Liver (tissue), 3 donors: ENCODE measurements around the gene NMB.

ENCODE experiments used
- JUND ChIP-seq, 2 donors: IDR thresholded peaks; 2 replicates each; pipeline ENCODE4 v1.6.1; 2016; ENCODE audit warnings: antibody characterized with exemption in 2 of 2
- YY1 ChIP-seq: IDR thresholded peaks from 2 replicates; pipeline ENCODE4 v1.6.1; 2016; ENCODE audit warnings: antibody characterized with exemption, mild to moderate bottlenecking
- TF ChIP-seq, protein P1 (sequence below): fragments of 150-350 bp; IDR thresholded peaks from 2 replicates; pipeline ENCODE4 v1.5.1; 2017; ENCODE audit warnings: improper control_type of control experiment, low read depth, low read length; ENCODE audit not compliant: missing input control
- TF ChIP-seq, protein P2 (sequence below): IDR thresholded peaks from 2 replicates; pipeline ENCODE4 v1.6.1; 2016; ENCODE audit warnings: antibody characterized with exemption, mild to moderate bottlenecking
- TF ChIP-seq, protein P3 (sequence below): IDR thresholded peaks from 2 replicates; pipeline ENCODE4 v1.6.1; 2016; ENCODE audit warnings: antibody characterized with exemption
- donor health status: healthy.
- donor health status: healthy.

DNA sequence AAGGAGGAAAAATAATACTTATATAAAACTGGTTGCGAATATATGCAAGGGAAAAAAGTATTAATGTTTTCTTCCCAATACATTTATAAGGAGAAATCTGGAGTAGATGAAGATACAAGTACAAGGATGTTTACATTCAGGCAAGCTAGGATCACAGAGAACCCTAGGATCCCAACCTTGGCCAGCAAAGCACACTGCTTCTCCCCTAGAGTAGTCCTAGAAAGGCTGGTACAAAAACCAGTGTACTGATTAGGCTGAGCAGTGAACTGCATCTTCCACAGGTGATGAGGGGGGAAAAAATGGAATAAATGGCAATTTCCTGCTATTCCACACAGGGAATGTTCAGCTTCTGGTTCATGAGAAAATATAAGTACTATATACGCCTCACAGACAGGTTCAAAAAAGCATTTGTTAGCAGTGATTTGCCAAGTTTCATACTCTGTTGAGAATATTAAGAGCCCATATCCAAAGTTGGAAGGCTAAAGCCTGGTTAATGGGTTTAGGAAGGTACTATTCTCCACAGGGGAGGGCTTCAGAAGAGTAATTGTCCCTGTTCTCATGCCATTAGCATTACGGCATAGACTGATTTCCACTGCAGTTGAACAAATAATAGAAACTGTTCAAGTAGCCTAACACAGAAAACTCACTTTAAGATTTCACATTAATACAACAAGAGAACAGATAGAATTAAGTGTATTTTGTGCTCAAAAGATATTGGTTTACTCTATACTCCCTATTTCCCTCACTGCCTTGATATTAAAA is 10.4 kb upstream of the NMB start:
- TF ChIP-seq, protein P1, sequence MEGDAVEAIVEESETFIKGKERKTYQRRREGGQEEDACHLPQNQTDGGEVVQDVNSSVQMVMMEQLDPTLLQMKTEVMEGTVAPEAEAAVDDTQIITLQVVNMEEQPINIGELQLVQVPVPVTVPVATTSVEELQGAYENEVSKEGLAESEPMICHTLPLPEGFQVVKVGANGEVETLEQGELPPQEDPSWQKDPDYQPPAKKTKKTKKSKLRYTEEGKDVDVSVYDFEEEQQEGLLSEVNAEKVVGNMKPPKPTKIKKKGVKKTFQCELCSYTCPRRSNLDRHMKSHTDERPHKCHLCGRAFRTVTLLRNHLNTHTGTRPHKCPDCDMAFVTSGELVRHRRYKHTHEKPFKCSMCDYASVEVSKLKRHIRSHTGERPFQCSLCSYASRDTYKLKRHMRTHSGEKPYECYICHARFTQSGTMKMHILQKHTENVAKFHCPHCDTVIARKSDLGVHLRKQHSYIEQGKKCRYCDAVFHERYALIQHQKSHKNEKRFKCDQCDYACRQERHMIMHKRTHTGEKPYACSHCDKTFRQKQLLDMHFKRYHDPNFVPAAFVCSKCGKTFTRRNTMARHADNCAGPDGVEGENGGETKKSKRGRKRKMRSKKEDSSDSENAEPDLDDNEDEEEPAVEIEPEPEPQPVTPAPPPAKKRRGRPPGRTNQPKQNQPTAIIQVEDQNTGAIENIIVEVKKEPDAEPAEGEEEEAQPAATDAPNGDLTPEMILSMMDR, result no peak
- TF ChIP-seq JUND (IDR thresholded peaks at IDR 0.05) (no peak), YY1 (no peak)
- TF ChIP-seq, protein P2, sequence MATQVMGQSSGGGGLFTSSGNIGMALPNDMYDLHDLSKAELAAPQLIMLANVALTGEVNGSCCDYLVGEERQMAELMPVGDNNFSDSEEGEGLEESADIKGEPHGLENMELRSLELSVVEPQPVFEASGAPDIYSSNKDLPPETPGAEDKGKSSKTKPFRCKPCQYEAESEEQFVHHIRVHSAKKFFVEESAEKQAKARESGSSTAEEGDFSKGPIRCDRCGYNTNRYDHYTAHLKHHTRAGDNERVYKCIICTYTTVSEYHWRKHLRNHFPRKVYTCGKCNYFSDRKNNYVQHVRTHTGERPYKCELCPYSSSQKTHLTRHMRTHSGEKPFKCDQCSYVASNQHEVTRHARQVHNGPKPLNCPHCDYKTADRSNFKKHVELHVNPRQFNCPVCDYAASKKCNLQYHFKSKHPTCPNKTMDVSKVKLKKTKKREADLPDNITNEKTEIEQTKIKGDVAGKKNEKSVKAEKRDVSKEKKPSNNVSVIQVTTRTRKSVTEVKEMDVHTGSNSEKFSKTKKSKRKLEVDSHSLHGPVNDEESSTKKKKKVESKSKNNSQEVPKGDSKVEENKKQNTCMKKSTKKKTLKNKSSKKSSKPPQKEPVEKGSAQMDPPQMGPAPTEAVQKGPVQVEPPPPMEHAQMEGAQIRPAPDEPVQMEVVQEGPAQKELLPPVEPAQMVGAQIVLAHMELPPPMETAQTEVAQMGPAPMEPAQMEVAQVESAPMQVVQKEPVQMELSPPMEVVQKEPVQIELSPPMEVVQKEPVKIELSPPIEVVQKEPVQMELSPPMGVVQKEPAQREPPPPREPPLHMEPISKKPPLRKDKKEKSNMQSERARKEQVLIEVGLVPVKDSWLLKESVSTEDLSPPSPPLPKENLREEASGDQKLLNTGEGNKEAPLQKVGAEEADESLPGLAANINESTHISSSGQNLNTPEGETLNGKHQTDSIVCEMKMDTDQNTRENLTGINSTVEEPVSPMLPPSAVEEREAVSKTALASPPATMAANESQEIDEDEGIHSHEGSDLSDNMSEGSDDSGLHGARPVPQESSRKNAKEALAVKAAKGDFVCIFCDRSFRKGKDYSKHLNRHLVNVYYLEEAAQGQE, result no peak
- TF ChIP-seq, protein P3, sequence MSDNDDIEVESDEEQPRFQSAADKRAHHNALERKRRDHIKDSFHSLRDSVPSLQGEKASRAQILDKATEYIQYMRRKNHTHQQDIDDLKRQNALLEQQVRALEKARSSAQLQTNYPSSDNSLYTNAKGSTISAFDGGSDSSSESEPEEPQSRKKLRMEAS, result no peak
